ENCODE data around the gene GAK.
"Not testable (repeated sequence)": the region's sequence is repeated elsewhere in the genome, so short reads cannot be mapped to it uniquely, and the experiment has no call there.

Gene GAK

DNA sequence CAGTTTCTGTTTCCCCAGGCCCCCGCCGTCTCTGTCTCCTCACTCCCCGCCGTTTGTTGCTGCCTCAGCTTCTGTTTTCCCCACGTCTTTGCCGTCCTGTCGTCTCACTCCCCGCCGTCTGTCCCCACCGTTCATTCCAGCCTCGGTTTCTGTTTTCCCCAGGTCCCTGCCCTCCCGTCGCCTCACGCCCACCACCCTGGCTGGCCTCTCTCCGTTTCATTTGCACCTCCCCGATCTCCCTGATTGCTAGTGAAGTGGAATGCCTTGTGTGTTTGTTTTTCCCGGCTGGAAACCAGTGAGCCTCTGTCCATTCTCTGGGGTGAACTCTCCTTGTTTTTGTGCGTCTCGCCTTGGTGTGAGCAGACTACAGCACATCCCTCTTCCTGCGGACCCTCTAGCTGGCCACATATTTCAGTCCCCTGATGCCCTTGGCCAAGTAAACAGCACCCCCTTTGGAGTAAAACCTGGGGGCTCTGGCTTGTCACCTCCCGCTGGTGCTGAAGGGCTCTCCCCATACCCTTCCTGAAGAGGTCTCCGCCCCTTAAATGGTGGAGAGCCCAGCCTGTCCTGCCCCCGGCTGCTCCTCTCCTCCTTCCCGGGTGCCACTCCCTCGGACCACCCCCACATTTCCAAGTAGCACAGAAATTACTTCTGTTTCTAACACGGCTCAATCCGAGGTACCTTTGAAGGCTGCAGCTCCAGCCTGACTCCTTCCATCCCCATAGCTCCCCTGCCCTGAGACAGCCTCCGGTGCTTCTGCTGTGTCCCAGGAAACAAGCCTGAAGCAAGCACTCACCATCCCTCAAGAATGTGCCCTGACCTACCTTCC lies 13.4 kb upstream of the GAK start:
- H3K27me3 ChIP-seq (ENCODE audit: control insufficient read depth in 5 of 5, insufficient read depth in 4 of 5, low read length in 5 of 5), result no peaks in the 10 kb centered on the region
- peaks cover 0 to 3% (median 0%) of the 10 kb centered on the region in 5 donors for H3K4me1 ChIP-seq (ENCODE audit: control insufficient read depth in 5 of 5, insufficient read depth in 5 of 5, low read length in 5 of 5)
- H3K27ac ChIP-seq (ENCODE audit: low read depth, low read length), result no peak overlapping the region
- H3K4me3 ChIP-seq (ENCODE audit: low read depth in 1 of 5, low read length in 5 of 5), result no peak overlapping the region
- no peak overlapping the region for H3K9ac ChIP-seq (ENCODE audit: low read length in 5 of 5)
- peaks cover 0 to 7% (median 2%) of the 10 kb centered on the region in 5 donors for H3K36me3 ChIP-seq (ENCODE audit: control insufficient read depth in 5 of 5, insufficient read depth in 5 of 5, low read length in 5 of 5)
- H3K9me3 ChIP-seq (ENCODE audit: control insufficient read depth in 5 of 5, low read length in 5 of 5), result no peaks in the 10 kb centered on the region

DNA sequence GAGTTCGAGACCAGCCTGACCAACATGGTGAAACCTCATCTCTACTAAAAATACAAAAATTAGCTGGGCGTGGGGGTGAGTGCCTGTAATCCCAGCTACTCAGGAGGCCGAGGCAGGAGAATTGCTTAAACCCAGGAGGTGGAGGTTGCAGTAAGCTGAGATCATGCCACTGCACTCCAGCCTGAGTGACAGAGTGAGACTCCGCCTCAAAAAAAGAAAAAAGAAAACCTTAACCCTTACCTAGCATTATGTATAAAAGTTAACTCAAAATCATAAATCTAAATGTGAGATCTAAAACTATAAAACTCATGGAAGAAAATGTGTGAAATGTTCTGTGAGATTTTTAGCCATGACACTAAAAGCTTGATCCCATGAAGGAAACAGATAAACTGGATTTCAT lies 7.4 kb upstream of the GAK start:
- H3K4me1 ChIP-seq (ENCODE audit: control insufficient read depth in 5 of 5, insufficient read depth in 5 of 5, low read length in 5 of 5); H3K36me3 ChIP-seq (ENCODE audit: control insufficient read depth in 5 of 5, insufficient read depth in 5 of 5, low read length in 5 of 5); H3K27me3 ChIP-seq (ENCODE audit: control insufficient read depth in 5 of 5, insufficient read depth in 4 of 5, low read length in 5 of 5); H3K27ac ChIP-seq (ENCODE audit: low read depth, low read length); H3K9ac ChIP-seq (ENCODE audit: low read length in 5 of 5); H3K4me3 ChIP-seq (ENCODE audit: low read depth in 1 of 5, low read length in 5 of 5); H3K9me3 ChIP-seq (ENCODE audit: control insufficient read depth in 5 of 5, low read length in 5 of 5): not testable (repeated sequence)

DNA sequence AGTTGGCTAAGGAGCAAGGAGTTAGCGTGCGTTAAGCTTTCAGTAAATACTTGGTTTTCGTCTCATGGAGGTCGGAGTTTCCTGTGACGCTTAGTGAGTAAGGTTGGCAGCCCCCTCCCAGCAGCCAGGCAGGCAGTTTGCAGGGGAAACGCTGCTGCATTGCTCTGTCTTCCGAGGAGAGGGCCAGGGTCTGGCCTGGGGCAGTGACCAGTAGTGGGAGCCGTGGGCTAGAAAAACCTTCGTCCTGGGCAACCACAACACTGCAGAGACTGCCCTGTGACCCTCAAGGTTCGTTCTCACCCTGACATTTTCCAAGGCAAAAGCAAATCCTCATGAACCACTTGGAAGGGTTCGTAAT lies 576 bp upstream of the GAK start:
- Histone ChIP-seq H3K4me3 (ENCODE audit: low read depth in 1 of 5, low read length in 5 of 5) (peak overlapping the region; percentile 87 to 99 (median 97)), H3K27me3 (ENCODE audit: control insufficient read depth in 5 of 5, insufficient read depth in 4 of 5, low read length in 5 of 5) (no peaks in the 10 kb centered on the region), H3K4me1 (ENCODE audit: control insufficient read depth in 5 of 5, insufficient read depth in 5 of 5, low read length in 5 of 5) (peaks cover 3 to 41% (median 34%) of the 10 kb centered on the region in 5 donors), H3K9me3 (ENCODE audit: control insufficient read depth in 5 of 5, low read length in 5 of 5) (no peaks in the 10 kb centered on the region), H3K36me3 (ENCODE audit: control insufficient read depth in 5 of 5, insufficient read depth in 5 of 5, low read length in 5 of 5) (peaks cover 0 to 6% (median 0%) of the 10 kb centered on the region in 5 donors), H3K27ac (ENCODE audit: low read depth, low read length) (peak overlapping the region; percentile 90), H3K9ac (ENCODE audit: low read length in 5 of 5) (peak overlapping the region; percentile 85 to 99 (median 96))

DNA sequence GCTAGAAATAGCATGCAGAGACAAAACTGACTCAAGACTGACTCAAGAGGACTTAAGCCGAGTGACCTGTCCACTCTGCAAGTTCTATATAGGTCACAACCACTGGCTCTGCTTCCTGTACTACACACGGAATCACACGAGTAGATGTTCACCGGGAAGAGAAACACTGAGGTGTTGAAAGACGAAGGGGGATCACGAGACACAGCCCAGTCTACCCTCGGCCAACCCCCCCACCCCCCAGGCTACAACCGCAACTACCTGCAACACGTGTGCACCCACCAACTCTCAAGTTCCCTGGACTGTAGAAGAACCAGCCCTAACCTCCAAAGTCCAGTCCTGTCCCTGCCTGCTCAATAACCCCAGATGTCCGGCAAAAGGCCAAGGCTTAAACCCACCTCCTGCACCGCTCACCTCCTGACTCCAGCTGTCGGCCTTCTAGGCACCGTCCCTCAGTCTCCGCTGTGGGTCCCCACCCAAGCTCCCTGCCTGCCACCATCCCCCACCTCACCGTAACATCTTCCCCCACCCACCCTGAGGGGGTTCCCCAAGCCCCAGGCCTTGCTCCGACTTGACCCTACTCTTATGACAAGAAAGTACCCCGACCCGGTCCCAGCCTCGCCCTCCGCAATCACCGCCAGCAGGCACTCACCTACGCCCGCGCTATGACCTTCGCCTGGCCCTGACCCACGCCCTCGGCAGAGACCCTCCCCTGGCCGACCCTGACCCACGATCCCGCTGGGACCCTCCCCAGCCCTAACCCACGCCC lies 739 bp downstream of the GAK start:
- H3K27me3 ChIP-seq (ENCODE audit: control insufficient read depth in 5 of 5, insufficient read depth in 4 of 5, low read length in 5 of 5), result no peaks in the 10 kb centered on the region
- peaks cover 3 to 43% (median 34%) of the 10 kb centered on the region in 5 donors for H3K4me1 ChIP-seq (ENCODE audit: control insufficient read depth in 5 of 5, insufficient read depth in 5 of 5, low read length in 5 of 5)
- peak overlapping the region; percentile 90 for H3K27ac ChIP-seq (ENCODE audit: low read depth, low read length)
- peak overlapping the region; percentile 79 to 99 (median 90) for H3K4me3 ChIP-seq (ENCODE audit: low read depth in 1 of 5, low read length in 5 of 5)
- peaks cover 0 to 6% (median under 1%) of the 10 kb centered on the region in 5 donors for H3K36me3 ChIP-seq (ENCODE audit: control insufficient read depth in 5 of 5, insufficient read depth in 5 of 5, low read length in 5 of 5)
- peak overlapping the region; percentile 48 to 99 (median 96) for H3K9ac ChIP-seq (ENCODE audit: low read length in 5 of 5)
- no peaks in the 10 kb centered on the region for H3K9me3 ChIP-seq (ENCODE audit: control insufficient read depth in 5 of 5, low read length in 5 of 5)

DNA sequence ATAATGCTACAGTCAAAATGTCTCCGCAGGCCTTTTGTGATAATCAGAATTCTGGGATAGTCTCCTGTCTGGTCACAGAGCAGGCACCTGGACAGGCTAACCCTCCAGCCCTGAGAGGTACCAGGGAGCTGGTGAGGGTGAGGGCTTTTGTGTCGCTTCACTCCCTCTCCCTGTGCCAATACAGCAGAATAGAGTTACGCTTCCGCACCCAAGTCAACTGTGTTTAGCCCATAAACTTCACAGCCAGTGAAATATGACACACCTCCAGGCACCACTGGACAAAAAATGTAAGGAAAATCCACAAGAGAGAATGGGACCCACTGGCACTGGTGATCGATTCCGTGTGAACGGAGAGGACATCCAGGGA lies 1.3 kb downstream of the GAK start:
- H3K36me3 ChIP-seq (ENCODE audit: control insufficient read depth in 5 of 5, insufficient read depth in 5 of 5, low read length in 5 of 5), result peaks cover 0 to 6% (median 2%) of the 10 kb centered on the region in 5 donors
- peak overlapping the region; percentile 90 for H3K27ac ChIP-seq (ENCODE audit: low read depth, low read length)
- no peaks in the 10 kb centered on the region for H3K27me3 ChIP-seq (ENCODE audit: control insufficient read depth in 5 of 5, insufficient read depth in 4 of 5, low read length in 5 of 5)
- H3K9ac ChIP-seq (ENCODE audit: low read length in 5 of 5), result peak overlapping the region in 4 of 5 donors; percentile 36 to 99 (median 96)
- H3K4me3 ChIP-seq (ENCODE audit: low read depth in 1 of 5, low read length in 5 of 5), result peak overlapping the region; percentile 79 to 99 (median 90)
- no peaks in the 10 kb centered on the region for H3K9me3 ChIP-seq (ENCODE audit: control insufficient read depth in 5 of 5, low read length in 5 of 5)
- H3K4me1 ChIP-seq (ENCODE audit: control insufficient read depth in 5 of 5, insufficient read depth in 5 of 5, low read length in 5 of 5), result peaks cover 3 to 47% (median 34%) of the 10 kb centered on the region in 5 donors

DNA sequence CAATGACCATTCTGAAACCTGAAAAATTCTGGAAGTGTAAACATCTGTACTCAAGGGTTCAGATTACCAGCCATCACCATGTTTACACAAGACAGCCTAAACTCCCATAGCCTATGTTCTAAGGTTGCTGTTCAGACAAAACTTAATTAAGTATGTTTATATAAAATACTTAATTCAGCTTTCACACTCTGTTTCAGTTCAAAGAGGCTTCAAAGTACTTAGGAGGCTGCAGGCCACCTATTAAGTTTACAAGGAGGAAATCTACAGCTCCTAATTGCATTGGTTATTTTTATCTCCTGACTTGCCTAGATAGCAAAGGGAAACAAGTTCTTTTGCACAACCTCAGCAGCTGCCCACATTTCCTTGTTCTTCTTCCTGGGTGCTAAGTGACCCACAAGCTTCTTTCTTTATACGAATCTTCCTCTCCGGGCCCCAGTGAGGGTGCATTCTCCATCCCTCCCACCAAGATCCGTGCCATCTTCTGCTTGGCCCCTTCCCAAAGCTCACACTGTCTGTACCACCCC lies 2.0 kb downstream of the GAK start:
- Histone ChIP-seq H3K4me1 (ENCODE audit: control insufficient read depth in 5 of 5, insufficient read depth in 5 of 5, low read length in 5 of 5) (peaks cover 3 to 51% (median 38%) of the 10 kb centered on the region in 5 donors), H3K9ac (ENCODE audit: low read length in 5 of 5) (peak overlapping the region in 3 of 5 donors; percentile 36 to 99 (median 96)), H3K36me3 (ENCODE audit: control insufficient read depth in 5 of 5, insufficient read depth in 5 of 5, low read length in 5 of 5) (peaks cover 0 to 3% (median 2%) of the 10 kb centered on the region in 5 donors), H3K4me3 (ENCODE audit: low read depth in 1 of 5, low read length in 5 of 5) (no peak overlapping the region), H3K27me3 (ENCODE audit: control insufficient read depth in 5 of 5, insufficient read depth in 4 of 5, low read length in 5 of 5) (no peaks in the 10 kb centered on the region), H3K27ac (ENCODE audit: low read depth, low read length) (no peak overlapping the region), H3K9me3 (ENCODE audit: control insufficient read depth in 5 of 5, low read length in 5 of 5) (no peaks in the 10 kb centered on the region)

DNA sequence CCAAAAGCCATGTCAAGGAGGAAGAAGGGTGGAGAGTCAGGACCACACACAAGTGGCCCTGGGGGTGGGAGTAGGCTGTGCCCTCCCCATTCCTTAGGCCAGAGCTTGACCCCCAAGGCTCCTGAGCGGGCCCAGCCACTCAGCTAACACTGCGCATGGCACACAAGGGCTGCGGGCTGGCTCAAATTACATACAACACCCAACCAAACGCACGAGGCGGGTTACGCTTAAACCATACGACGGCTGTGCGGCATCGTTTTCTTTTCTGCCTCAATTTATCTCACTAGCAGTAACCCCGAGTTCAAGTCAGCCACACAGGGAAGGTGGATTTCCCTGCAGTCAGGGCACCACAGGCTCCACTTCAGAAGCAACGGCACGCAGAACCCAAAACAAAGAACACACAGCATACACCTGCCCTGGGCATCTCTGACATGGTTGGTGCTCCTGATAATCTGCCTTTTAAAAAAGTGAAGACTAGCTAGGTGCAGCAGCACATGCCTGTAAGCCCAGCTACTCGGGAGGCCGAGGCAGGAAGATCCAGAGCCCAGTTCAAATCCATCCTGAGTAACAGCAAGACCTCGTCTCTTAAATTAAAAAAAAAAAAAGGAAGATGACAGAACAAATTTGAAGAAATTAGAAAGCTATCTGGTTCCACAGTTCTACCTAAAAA lies 2.9 kb downstream of the GAK start:
- Histone ChIP-seq H3K4me1 (ENCODE audit: control insufficient read depth in 5 of 5, insufficient read depth in 5 of 5, low read length in 5 of 5) (peaks cover 3 to 59% (median 45%) of the 10 kb centered on the region in 5 donors), H3K4me3 (ENCODE audit: low read depth in 1 of 5, low read length in 5 of 5) (no peak overlapping the region), H3K36me3 (ENCODE audit: control insufficient read depth in 5 of 5, insufficient read depth in 5 of 5, low read length in 5 of 5) (peaks cover 0 to 3% (median 2%) of the 10 kb centered on the region in 5 donors), H3K9me3 (ENCODE audit: control insufficient read depth in 5 of 5, low read length in 5 of 5) (no peaks in the 10 kb centered on the region), H3K27ac (ENCODE audit: low read depth, low read length) (no peak overlapping the region), H3K9ac (ENCODE audit: low read length in 5 of 5) (no peak overlapping the region), H3K27me3 (ENCODE audit: control insufficient read depth in 5 of 5, insufficient read depth in 4 of 5, low read length in 5 of 5) (no peaks in the 10 kb centered on the region)

DNA sequence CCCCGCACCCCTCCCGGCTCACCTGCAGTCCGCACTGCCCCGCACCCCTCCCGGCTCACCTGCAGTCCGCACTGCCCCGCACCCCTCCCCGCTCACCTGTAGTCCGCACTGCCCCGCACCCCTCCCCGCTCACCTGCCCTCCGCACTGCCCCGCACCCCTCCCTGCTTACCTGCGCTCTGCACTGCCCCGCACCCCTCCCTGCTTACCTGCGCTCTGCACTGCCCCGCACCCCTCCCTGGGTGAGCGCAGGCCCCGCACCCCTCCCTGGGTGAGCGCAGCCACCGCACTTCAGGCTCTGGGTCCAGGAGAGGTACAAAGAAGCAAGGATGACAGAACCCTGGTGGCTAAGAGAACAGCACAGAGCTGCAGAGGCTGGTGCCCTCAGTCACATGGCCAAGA lies 4.5 kb downstream of the GAK start:
- not testable (repeated sequence) for H3K36me3 ChIP-seq (ENCODE audit: control insufficient read depth in 5 of 5, insufficient read depth in 5 of 5, low read length in 5 of 5); H3K9ac ChIP-seq (ENCODE audit: low read length in 5 of 5); H3K4me3 ChIP-seq (ENCODE audit: low read depth in 1 of 5, low read length in 5 of 5); H3K9me3 ChIP-seq (ENCODE audit: control insufficient read depth in 5 of 5, low read length in 5 of 5); H3K27me3 ChIP-seq (ENCODE audit: control insufficient read depth in 5 of 5, insufficient read depth in 4 of 5, low read length in 5 of 5); H3K27ac ChIP-seq (ENCODE audit: low read depth, low read length)
- peaks cover 0 to 48% (median 39%) of the 10 kb centered on the region in 5 donors for H3K4me1 ChIP-seq (ENCODE audit: control insufficient read depth in 5 of 5, insufficient read depth in 5 of 5, low read length in 5 of 5)

DNA sequence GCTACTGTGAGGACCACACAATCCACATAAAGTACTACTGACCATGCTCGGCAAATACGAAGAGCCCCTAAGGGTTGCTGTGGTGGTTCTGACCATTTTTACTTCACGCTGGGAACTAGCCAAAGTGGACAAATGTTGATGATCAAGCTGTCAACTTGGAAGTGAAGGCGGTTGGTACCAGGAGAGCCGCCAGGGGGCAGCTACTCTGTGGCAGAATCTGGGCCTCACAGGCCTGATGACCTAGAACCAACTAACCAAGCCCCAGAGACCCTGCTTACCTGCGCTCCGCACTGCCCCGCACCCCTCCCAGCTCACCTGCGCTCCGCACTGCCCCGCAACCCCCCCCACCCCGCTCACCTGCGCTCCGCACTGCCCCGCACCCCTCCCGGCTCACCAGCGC lies 5.6 kb downstream of the GAK start:
- Histone ChIP-seq H3K9ac (ENCODE audit: low read length in 5 of 5) (no peak overlapping the region), H3K36me3 (ENCODE audit: control insufficient read depth in 5 of 5, insufficient read depth in 5 of 5, low read length in 5 of 5) (peaks cover 0 to 4% (median 2%) of the 10 kb centered on the region in 5 donors)

More for the DNA sequence above, 5.6 kb downstream of the GAK start:
- peaks cover 0 to 42% (median 35%) of the 10 kb centered on the region in 5 donors for H3K4me1 ChIP-seq (ENCODE audit: control insufficient read depth in 5 of 5, insufficient read depth in 5 of 5, low read length in 5 of 5)
- no peak overlapping the region for H3K4me3 ChIP-seq (ENCODE audit: low read depth in 1 of 5, low read length in 5 of 5)
- H3K9me3 ChIP-seq (ENCODE audit: control insufficient read depth in 5 of 5, low read length in 5 of 5), result no peaks in the 10 kb centered on the region
- no peak overlapping the region for H3K27ac ChIP-seq (ENCODE audit: low read depth, low read length)
- no peaks in the 10 kb centered on the region for H3K27me3 ChIP-seq (ENCODE audit: control insufficient read depth in 5 of 5, insufficient read depth in 4 of 5, low read length in 5 of 5)

Measured in subcutaneous abdominal adipose tissue (tissue), 5 donors.